GM06990 (cell line): ENCODE measurements around the gene CRELD1.

Source experiments
- DNase-seq: peaks from one replicate; pipeline ENCODE4 v3.0.0-alpha.2; 2011; ENCODE audit not compliant: insufficient read length; ENCODE audit errors: extremely low read depth
- H3K27me3 ChIP-seq: replicated peaks from 2 replicates; pipeline ENCODE4 v1.6.0; 2011; ENCODE audit warnings: low read length; ENCODE audit not compliant: control insufficient read depth, insufficient read depth
- H3K36me3 ChIP-seq: 2 replicates; pipeline ENCODE4 v1.5.1; 2011; ENCODE audit warnings: low read length; ENCODE audit not compliant: control insufficient read depth, insufficient read depth
- H3K4me3 ChIP-seq: replicated peaks from 2 replicates; pipeline ENCODE4 v1.5.1; 2011; ENCODE audit warnings: low read depth, mild to moderate bottlenecking, control low read depth, low read length
- CTCF ChIP-seq: IDR thresholded peaks from 2 replicates; pipeline ENCODE4 v1.5.1; 2011; ENCODE audit warnings: low read length, control low read depth, mild to moderate bottlenecking, inconsistent platforms; ENCODE audit not compliant: insufficient read depth, poor library complexity, severe bottlenecking

The CRELD1 gene

GRCh38 chr3:9914559-9915253 lies 18.9 kb upstream of the CRELD1 start:
- no peaks in the 10 kb centered on the region; the same call in none of the 2 replicates for H3K27me3 ChIP-seq
- peak overlapping the region; percentile 48 for H3K4me3 ChIP-seq
- no peak for DNase-seq
- no peak for TF ChIP-seq CTCF
- no peaks in the 10 kb centered on the region for H3K36me3 ChIP-seq

DNA sequence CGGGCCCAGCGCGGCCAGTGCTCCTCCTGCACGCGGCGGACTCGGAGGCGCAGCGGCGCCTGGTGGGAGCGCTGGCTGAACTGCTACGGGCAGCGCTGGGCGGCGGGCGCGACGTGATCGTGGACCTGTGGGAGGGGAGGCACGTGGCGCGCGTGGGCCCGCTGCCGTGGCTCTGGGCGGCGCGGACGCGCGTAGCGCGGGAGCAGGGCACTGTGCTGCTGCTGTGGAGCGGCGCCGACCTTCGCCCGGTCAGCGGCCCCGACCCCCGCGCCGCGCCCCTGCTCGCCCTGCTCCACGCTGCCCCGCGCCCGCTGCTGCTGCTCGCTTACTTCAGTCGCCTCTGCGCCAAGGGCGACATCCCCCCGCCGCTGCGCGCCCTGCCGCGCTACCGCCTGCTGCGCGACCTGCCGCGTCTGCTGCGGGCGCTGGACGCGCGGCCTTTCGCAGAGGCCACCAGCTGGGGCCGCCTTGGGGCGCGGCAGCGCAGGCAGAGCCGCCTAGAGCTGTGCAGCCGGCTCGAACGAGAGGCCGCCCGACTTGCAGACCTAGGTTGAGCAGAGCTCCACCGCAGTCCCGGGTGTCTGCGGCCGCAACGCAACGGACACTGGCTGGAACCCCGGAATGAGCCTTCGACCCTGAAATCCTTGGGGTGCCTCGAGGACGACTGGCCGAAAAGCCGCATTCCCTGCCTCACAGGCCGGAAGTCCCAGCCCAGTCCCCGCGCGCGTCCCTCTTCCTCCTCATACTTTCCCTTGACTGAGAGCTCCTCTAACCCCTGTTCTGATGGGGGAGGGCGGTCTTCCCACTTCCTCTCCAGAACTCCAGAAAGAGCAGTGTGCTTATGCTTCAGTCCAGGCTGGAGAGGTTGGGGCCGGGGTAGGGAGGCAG lies 18.1 kb upstream of the CRELD1 start:
- DNase-seq, result peak; percentile 35
- Histone ChIP-seq H3K27me3 (no peaks in the 10 kb centered on the region; the same call in none of the 2 replicates), H3K36me3 (no peaks in the 10 kb centered on the region), H3K4me3 (peak overlapping the region; percentile 48)
- TF ChIP-seq CTCF, result no peak

DNA sequence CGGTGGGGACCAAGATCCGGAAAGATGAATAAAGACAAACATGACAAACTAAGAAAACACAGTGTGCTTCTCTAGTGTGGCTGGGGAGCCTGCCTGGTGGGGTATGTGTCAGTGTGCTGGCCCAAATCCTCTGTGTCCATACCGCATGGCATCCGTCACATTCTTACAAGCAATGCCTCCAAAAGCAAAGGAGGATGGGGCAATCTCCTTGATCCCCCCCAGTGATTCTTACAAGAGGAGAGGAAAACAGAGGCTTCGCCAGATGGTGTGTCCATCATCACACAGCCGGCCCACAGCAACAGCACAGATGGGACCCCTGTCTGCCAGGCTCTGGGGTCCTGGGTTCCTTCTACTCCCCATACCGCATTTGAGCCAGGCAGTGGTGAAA lies 17.3 kb upstream of the CRELD1 start:
- no peak for DNase-seq
- H3K4me3 ChIP-seq, result no peak overlapping the region

GRCh38 chr3:9916734-9917680 lies 16.6 kb upstream of the CRELD1 start, which contains the start of gene IL17RC:
Gene IL17RC, plus strand, starts transcription at chr3:9917098. Its CDS starts 218 bp downstream, at chr3:9917316.
- no peak for DNase-seq
- H3K36me3 ChIP-seq, result no peaks in the 10 kb centered on the region
- no peaks in the 10 kb centered on the region; the same call in none of the 2 replicates for H3K27me3 ChIP-seq
- peak within 1 kb of the TSS; percentile 48 for H3K4me3 ChIP-seq
- no peak for TF ChIP-seq CTCF

More for the DNA sequence above, 17.3 kb upstream of the CRELD1 start:
- Histone ChIP-seq H3K27me3 (no peaks in the 10 kb centered on the region; the same call in none of the 2 replicates), H3K36me3 (no peaks in the 10 kb centered on the region)
- TF ChIP-seq CTCF, result no peak

- no peak for DNase-seq
- Histone ChIP-seq H3K36me3 (no peaks in the 10 kb centered on the region), H3K4me3 (no peak overlapping the region), H3K27me3 (no peaks in the 10 kb centered on the region; the same call in none of the 2 replicates)
- no peak for TF ChIP-seq CTCF
These were observed 15.8 kb upstream of the CRELD1 start for GRCh38 chr3:9917820-9918219.
